Activated CD4-positive, alpha-beta memory T cell treated with anti-CD3 and anti-CD28 coated beads for 36 hours (primary cell): ENCODE results near the gene AHRR. TPM values are rescaled to one million over a fixed set of nuclear protein-coding genes. Genes with fewer than 3 reads are reported as not detected.
A peak's percentile ranks its signal among the peaks of the same experiment; 100 is the strongest.

Experiments
- CTCF ChIA-PET: fragments of 350-600 bp; sonication (Branson Sonifier 250); formaldehyde crosslinking; loops from one replicate; lab custom pipeline; 2021; ENCODE audit warnings: antibody characterized with exemption, inconsistent platforms; lab: Charles Lee
- POLR2A ChIA-PET: fragments of 350-600 bp; sonication (Branson Sonifier 250); formaldehyde crosslinking; loops from one replicate; lab custom pipeline; 2021; ENCODE audit warnings: antibody characterized with exemption; lab: Charles Lee
- DNase-seq: peaks from one replicate; pipeline ENCODE4 v3.0.0-alpha.2; 2020
- H3K27ac Mint-ChIP-seq: one replicate; pipeline ENCODE4 v1.8.0; 2021; ENCODE audit warnings: mixed read lengths
- H3K27me3 Mint-ChIP-seq: one replicate; pipeline ENCODE4 v1.8.0; 2021; ENCODE audit warnings: mixed read lengths
- H3K36me3 Mint-ChIP-seq: one replicate; pipeline ENCODE4 v1.8.0; 2021; ENCODE audit warnings: mixed read lengths
- H3K4me1 Mint-ChIP-seq: one replicate; pipeline ENCODE4 v1.8.0; 2021; ENCODE audit warnings: low read depth, mixed read lengths
- H3K4me3 Mint-ChIP-seq: one replicate; pipeline ENCODE4 v1.8.0; 2021; ENCODE audit warnings: mild to moderate bottlenecking, mixed read lengths
- H3K9me3 Mint-ChIP-seq: one replicate; pipeline ENCODE4 v1.8.0; 2021; ENCODE audit warnings: mixed read lengths
- intact Hi-C: fragments of 100-400 bp; cut with micrococcal nuclease; formaldehyde crosslinking; loops from one replicate; pipeline ENCODE4 v1.15.1; 2023
- total RNA-seq, 2 experiments: library from RNA; stranded (reverse); gene quantifications; one replicate each; pipeline ENCODE4 v1.2.3, GENCODE V29; 2021

AHRR gene
- total RNA-seq, 2 experiments from 2014 or later = 16.7 to 16.8 TPM

DNA sequence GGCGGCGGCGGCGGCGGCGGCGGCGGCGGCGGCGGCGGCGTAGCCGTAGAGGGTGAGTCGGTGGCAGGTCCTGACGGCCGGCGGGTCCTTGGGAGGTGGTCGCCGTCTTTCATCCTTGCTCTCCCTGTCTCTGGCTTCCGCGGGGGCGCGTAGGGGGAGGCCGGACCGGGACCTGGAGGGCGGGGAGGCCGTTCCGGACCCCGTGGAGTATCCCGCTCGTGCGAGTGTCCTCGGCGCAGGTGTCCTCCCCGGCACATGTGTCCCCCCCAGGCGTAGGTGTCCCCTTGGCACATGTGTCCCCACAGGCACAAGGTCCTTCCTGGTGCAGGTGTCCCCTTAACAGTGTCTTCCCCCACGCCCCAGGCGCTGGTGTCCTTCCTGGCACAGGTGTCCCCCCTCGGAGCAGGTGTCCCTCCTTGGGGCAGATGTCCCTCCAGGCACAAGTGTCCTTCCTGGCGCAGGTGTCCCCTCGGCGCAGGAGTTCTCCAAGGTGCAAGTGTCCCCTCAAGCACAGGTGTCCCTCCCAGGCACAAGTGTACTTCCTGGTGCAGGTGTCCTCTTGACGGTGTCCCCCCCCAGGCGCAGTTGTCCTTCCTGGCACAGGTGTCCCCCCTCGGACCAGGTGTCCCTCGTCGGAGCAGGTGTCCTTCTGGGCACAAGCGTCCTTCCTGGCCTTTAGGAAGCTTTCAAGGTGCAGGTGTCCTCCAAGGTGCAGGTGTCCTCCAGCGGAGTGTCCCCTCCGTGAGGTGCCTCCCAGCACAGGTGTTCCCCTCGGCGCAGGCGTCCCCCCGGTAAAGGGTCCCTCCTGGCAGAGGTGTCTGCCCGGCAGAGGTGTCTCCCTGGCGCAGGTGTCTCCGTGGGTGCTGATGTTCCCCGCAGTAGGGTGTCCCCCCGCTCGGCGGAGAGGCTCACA lies 122.0 kb downstream of the AHRR start:
- Mint-ChIP-seq H3K4me3 (peak overlapping the region; percentile 95), H3K9me3 (no peaks in the 10 kb centered on the region), H3K36me3 (peaks cover 15% of the 10 kb centered on the region), H3K27ac (peak overlapping the region; percentile 89), H3K4me1 (peaks cover 30% of the 10 kb centered on the region), H3K27me3 (no peaks in the 10 kb centered on the region)
- ChIA-PET CTCF (interaction anchor here (1.0 to 3.7 kb wide), 2 partner anchors 123 to 126 kb away, joined by 4 to 14 read pairs; partner anchors contain the start of gene AHRR), POLR2A (no interaction called here)
- intact Hi-C loops = loop anchor here (2.0 to 5.0 kb wide), 2 partner anchors 29 to 171 kb away; partner anchors contain the start of gene PDCD6
- peak; percentile 45 for DNase-seq

DNA sequence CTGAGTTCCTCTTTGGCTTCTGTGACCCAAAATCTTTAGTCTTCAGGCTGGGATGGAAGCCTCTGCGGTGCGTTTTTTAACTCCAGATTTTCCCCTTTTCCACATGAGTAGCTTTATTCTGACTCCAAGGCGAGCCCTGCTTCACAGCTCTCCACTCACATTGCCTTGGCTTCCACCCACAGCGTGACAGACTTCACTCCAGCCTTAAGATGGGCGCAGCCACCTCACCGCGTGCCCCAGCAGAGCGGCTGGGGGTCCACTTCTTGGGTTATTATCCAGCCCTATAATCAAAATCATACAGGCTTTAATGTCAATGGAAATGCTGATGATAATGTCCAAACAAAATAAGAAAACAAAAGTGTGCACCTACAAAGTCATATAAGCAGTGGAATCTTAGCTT lies 122.7 kb downstream of the AHRR start:
- DNase-seq = no peak
- Mint-ChIP-seq H3K27ac (peak overlapping the region; percentile 61), H3K36me3 (peaks cover 23% of the 10 kb centered on the region), H3K4me3 (peak overlapping the region; percentile 95), H3K27me3 (no peaks in the 10 kb centered on the region), H3K9me3 (no peaks in the 10 kb centered on the region), H3K4me1 (peaks cover 32% of the 10 kb centered on the region)
- intact Hi-C loops = loop anchor here (5.0 kb wide), 1 partner anchor 172 kb away; the partner anchor contains the start of gene PDCD6
- ChIA-PET POLR2A (no interaction called here), CTCF (interaction anchor here (1.0 to 3.7 kb wide), 3 partner anchors 30 to 127 kb away, joined by 3 to 16 read pairs (median 14); partner anchors contain the start of gene AHRR)

DNA sequence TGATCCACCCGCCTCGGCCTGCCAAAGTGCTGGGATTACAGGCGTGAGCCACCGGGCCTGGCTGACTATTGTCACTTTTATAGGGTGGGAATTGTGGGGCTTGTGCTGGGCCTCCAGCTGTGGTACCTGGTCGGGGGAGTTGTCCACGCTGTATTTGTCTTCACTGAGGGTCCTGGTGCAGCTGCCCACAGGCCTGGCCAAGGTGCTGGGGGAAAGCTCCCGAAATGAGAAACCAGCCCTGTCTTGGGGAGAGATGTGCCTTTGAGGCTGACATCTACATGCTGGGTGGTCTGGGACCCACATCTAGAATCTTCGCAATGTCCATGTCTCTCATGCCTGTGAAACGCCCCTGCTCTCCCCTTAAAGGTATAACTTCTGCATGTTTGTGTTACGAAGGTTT lies 124.1 kb downstream of the AHRR start:
- no peak for DNase-seq
- Mint-ChIP-seq H3K4me1 (peaks cover 36% of the 10 kb centered on the region), H3K27me3 (no peaks in the 10 kb centered on the region), H3K27ac (peak overlapping the region; percentile 15), H3K4me3 (no peak overlapping the region), H3K9me3 (peaks cover 3% of the 10 kb centered on the region), H3K36me3 (peaks cover 36% of the 10 kb centered on the region)
- ChIA-PET CTCF (interaction anchor here (1.0 to 3.7 kb wide), 12 partner anchors 11 to 695 kb away, joined by 3 to 18 read pairs (median 7); partner anchors contain the start of genes AHRR and LRRC14B), POLR2A (interaction anchor here (1.8 kb wide), 1 partner anchor 28 kb away, joined by 15 read pairs; no protein-coding TSS in a partner anchor)
- intact Hi-C loops = no loop called here

DNA sequence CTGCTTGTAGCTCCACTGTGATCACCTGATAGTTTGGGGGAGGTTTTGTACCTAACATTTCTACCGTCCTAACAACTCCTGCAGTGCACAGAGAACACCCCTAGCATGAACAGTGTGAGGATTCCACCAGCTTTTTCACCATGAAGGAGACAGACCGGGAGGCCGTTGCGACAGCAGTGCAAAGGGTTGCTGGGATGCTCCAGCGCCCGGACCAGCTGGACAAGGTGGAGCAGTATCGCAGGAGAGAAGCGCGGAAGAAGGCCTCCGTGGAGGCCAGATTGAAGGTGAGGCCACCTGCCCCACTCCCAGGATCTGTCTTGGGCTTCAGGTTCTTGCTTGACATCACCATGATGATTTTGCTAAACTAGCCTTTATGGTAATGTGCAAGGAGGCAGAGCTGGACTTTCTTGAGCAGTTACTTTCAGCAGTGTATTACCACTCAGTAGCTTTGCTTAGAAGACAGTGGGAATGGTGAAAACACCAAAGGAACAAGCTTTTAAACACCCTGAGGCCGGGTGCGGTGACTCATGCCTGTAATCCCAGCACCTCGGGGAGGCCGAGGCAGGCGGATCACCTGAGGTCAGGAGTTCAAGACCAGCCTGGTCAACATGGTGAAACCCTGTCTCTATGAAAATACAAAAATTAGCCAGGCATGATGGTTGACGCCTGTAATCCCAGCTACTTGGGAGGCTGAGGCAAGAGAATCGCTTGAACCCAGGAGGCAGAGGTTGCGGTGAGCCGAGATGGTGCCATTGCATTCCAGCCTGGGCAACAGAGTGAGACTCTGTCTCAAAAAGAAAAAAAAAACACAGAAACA lies 124.8 kb downstream of the AHRR start:
- Mint-ChIP-seq H3K27ac (peak overlapping the region; percentile 18), H3K36me3 (peaks cover 43% of the 10 kb centered on the region), H3K4me3 (no peak overlapping the region), H3K27me3 (no peaks in the 10 kb centered on the region), H3K9me3 (peaks cover 8% of the 10 kb centered on the region), H3K4me1 (peaks cover 36% of the 10 kb centered on the region)
- intact Hi-C loops = no loop called here
- POLR2A ChIA-PET = interaction anchor here (1.8 kb wide), 1 partner anchor 27 kb away, joined by 15 read pairs; no protein-coding TSS in a partner anchor
- CTCF ChIA-PET = interaction anchor here (0.7 to 3.7 kb wide), 29 partner anchors 9 to 870 kb away, joined by 3 to 18 read pairs (median 4); partner anchors contain the start of genes AHRR, CCDC127, LRRC14B and SDHA
- DNase-seq = no peak

DNA sequence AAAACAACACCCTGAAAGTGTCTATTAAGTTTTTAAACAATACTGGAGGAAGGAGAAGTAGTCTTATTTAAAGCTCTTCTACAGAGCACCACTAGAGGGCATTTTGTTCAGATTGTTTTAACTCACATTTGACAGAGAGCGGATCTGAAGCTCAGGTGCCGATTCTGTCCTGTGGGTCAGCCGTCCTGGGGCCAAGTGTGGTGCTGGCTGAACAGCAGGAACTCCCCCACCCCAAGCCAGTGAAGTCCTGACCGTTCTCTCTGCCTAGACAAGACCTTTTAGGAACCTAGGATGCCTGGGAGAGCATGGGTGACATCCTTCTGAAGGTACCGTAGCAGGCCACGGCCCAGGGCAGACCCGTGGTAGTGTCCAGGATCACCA lies 125.4 kb downstream of the AHRR start:
- intact Hi-C loops = no loop called here
- ChIA-PET CTCF (interaction anchor here (0.7 to 3.7 kb wide), 28 partner anchors 8 to 869 kb away, joined by 3 to 18 read pairs (median 4); partner anchors contain the start of genes AHRR, CCDC127, LRRC14B and SDHA), POLR2A (interaction anchor here (1.8 kb wide), 1 partner anchor 26 kb away, joined by 15 read pairs; no protein-coding TSS in a partner anchor)
- Mint-ChIP-seq H3K4me1 (peaks cover 34% of the 10 kb centered on the region), H3K36me3 (peaks cover 49% of the 10 kb centered on the region), H3K9me3 (peaks cover 14% of the 10 kb centered on the region), H3K4me3 (no peak overlapping the region), H3K27me3 (no peaks in the 10 kb centered on the region), H3K27ac (peak overlapping the region; percentile 18)
- DNase-seq = no peak

DNA sequence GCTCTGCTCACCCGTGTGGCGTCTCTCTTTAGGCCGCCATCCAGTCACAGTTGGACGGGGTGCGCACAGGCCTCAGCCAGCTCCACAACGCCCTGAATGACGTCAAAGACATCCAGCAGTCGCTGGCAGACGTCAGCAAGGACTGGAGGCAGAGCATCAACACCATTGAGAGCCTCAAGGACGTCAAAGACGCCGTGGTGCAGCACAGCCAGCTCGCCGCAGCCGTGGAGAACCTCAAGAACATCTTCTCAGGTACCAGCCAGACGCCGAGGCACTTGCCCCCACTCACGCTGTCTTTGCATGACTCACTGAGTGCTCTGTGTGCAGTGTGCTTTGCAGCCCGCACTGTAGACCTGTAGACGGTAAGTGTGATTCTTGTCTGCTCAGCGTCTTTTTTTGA lies 126.0 kb downstream of the AHRR start:
- no peak overlapping the region for H3K27ac Mint-ChIP-seq
- H3K4me1 Mint-ChIP-seq = peaks cover 28% of the 10 kb centered on the region
- H3K4me3 Mint-ChIP-seq = no peak overlapping the region
- ChIA-PET CTCF (interaction anchor here (0.9 to 3.7 kb wide), 18 partner anchors 10 to 206 kb away, joined by 3 to 18 read pairs (median 4); partner anchors contain the start of gene AHRR), POLR2A (interaction anchor here (1.8 kb wide), 1 partner anchor 26 kb away, joined by 15 read pairs; no protein-coding TSS in a partner anchor)
- intact Hi-C loops = no loop called here
- no peaks in the 10 kb centered on the region for H3K27me3 Mint-ChIP-seq
- peaks cover 56% of the 10 kb centered on the region for H3K36me3 Mint-ChIP-seq
- H3K9me3 Mint-ChIP-seq = peaks cover 20% of the 10 kb centered on the region
- no peak for DNase-seq

DNA sequence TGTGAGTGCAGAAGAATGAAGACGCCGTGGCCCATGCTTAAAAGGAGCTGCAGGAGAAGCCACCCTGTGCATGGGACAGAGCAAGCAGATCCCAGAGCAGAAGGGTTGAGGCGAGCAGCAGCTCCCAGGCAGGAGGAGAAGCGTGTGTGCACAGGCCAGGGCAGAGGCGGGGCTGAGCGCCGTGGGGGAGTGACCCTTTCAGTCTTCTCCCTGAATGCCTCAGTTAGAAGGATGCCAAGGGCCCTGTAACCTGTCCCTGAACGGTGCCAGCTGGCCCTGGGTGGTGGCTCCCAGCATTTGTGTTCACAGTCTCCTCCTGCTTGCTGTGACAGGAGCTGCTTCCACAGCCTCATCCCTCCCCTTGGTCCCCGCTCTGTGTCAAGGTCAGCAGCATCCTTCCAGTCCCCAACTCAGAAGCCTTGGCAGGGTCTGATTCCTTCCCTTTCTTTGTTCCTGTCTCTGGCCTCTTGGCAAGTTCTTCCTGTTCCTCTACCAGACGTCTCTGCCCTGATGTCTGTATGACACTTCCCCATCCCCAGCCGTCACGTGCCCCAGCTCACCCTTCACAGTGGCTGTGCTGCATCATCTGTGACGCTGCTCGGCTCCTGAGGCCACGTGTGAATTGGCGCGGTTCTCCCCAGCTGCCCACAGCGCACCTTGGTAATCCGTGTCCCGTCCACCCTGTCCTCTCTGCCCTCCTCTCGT lies 126.7 kb downstream of the AHRR start:
- ChIA-PET POLR2A (no interaction called here), CTCF (interaction anchor here (0.9 to 3.3 kb wide), 5 partner anchors 13 to 205 kb away, joined by 4 to 11 read pairs (median 4); no protein-coding TSS in a partner anchor)
- H3K27me3 Mint-ChIP-seq = no peaks in the 10 kb centered on the region
- H3K36me3 Mint-ChIP-seq = peaks cover 63% of the 10 kb centered on the region
- no peak overlapping the region for H3K4me3 Mint-ChIP-seq
- peaks cover 25% of the 10 kb centered on the region for H3K9me3 Mint-ChIP-seq
- peaks cover 35% of the 10 kb centered on the region for H3K4me1 Mint-ChIP-seq
- H3K27ac Mint-ChIP-seq = no peak overlapping the region
- intact Hi-C loops = no loop called here
- no peak for DNase-seq

DNA sequence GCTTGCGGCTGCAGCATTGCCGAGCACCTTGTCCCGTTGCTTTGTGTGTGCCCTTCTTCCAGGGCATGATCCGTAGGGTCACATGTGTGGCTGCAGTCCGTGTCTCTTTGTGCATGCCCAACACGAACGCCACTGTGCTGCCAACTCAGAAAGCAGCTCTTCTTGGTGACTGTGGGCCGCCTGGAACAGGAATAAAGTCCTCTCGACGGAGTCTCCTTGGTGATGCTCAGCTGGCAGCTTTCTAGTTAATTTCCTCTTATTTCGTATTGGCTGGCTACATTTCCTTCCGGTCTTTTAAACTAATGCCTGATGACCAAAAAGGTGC lies 127.2 kb downstream of the AHRR start:
- DNase-seq = no peak
- Mint-ChIP-seq H3K36me3 (peaks cover 68% of the 10 kb centered on the region), H3K4me1 (peaks cover 37% of the 10 kb centered on the region), H3K27me3 (no peaks in the 10 kb centered on the region), H3K27ac (no peak overlapping the region), H3K4me3 (no peak overlapping the region), H3K9me3 (peaks cover 25% of the 10 kb centered on the region)
- intact Hi-C loops = no loop called here
- CTCF ChIA-PET = interaction anchor here (1.6 kb wide), 1 partner anchor 13 kb away, joined by 4 read pairs; no protein-coding TSS in a partner anchor
- POLR2A ChIA-PET = no interaction called here

DNA sequence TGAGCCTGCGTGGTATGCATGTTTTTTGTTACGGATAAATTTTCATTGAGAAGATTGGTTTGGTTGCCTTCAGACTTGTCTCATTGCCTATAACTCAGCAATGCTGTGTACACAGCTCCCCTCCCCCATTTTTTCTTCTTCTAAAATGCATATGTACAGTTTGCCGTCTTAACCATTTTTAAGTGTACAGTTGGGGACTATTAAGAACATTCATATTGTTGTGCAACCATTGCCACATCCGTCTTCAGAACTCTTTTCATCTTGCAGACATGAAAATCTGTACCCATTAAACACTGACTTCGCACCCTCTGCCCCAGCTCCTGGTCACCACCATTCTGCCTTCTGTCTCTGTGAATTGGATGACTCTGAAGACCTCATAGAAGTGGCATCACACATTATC lies 127.6 kb downstream of the AHRR start:
- peaks cover 25% of the 10 kb centered on the region for H3K9me3 Mint-ChIP-seq
- no peak for DNase-seq
- ChIA-PET CTCF (no interaction called here), POLR2A (no interaction called here)
- H3K4me1 Mint-ChIP-seq = peaks cover 37% of the 10 kb centered on the region
- intact Hi-C loops = no loop called here
- H3K36me3 Mint-ChIP-seq = peaks cover 70% of the 10 kb centered on the region
- H3K27ac Mint-ChIP-seq = no peak overlapping the region
- no peak overlapping the region for H3K4me3 Mint-ChIP-seq
- H3K27me3 Mint-ChIP-seq = no peaks in the 10 kb centered on the region

DNA sequence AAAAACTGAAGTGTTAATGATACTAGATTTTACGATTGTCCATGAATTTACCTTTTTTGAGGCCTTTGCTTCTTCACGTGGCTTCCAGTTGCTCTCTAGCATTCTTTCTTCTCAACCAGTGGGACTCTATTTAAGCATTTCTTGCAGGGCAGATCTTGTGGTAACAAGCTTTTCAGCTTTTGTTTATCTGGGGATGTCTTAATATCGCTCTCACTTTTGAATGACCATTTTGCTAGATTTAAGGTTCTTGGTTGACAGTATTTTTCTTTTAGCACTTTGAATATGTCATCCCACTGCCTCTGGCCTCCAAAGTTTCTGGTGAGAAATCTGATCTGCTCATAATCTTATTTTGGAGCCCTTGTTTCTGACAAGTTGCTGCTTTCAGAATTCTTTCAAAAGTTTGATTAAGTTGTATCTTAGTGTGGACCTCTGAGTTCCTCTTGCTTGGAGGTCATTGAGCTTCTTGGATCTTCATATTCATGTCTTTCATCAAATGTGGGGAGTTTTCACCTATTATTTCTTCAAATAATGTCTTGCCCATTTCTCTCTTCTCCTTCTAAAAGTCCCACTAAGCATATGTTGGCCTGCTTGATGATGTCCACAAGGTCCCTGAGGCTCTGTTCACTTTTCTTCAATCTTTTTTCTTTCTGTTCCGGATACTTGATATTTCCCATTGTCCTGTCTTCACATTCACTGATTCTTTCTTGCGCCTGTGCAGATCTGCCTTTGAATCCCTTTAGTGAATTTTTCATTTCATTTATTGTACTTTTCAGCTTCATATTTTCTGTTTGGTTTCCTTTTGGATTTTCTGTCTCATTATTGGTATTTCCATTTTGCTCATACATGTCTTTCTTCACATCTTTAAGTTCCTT lies 130.3 kb downstream of the AHRR start:
- CTCF ChIA-PET = interaction anchor here (1.7 kb wide), 1 partner anchor 21 kb away, joined by 4 read pairs; no protein-coding TSS in a partner anchor
- POLR2A ChIA-PET = no interaction called here
- no peak overlapping the region for H3K27ac Mint-ChIP-seq

More for the DNA sequence above, 130.3 kb downstream of the AHRR start:
- no peak overlapping the region for H3K4me3 Mint-ChIP-seq
- no peak for DNase-seq
- H3K36me3 Mint-ChIP-seq = peaks cover 76% of the 10 kb centered on the region
- peaks cover 29% of the 10 kb centered on the region for H3K4me1 Mint-ChIP-seq
- intact Hi-C loops = loop anchor here (10.0 kb wide), 1 partner anchor 237 kb away; the partner anchor contains the start of genes CCDC127 and SDHA
- peaks cover 25% of the 10 kb centered on the region for H3K9me3 Mint-ChIP-seq
- H3K27me3 Mint-ChIP-seq = no peaks in the 10 kb centered on the region
